ENCODE measurements around the gene PRKAG2.

DNA sequence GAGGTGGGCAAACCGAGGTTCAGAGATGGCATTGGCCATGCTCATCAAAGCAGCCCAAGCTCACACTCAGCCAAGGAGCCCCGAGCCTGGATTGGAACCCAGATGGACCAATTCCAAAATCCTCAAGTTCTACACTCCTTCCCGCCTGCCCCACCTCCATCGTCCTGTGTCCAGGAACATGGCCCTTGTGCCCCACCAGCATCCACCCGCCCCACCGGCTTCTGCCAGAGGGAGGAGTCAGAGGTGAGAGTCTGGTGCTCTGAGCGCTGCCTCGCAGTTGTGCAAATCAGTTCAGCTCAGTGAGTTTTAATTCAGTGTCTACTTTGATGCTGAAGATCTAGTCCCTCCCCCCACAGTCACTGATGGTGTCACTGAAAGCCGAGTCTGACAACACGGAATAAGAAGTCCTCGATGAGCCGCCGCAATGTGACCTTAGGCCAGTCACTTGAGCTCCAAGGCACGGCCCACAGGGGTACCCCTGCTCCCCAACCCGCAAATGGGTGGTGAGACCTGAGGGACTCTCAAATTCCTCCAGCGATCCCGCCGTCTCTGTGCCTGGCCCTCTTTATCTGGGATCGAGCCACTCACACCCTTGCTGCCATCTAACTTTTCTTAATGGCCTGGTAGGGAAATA lies 26.3 kb downstream of the PRKAG2 start:
- TF ChIP-seq POLR2AphosphoS5 (IDR thresholded peaks at IDR 0.05) = no peak
- TF ChIP-seq, protein P1, sequence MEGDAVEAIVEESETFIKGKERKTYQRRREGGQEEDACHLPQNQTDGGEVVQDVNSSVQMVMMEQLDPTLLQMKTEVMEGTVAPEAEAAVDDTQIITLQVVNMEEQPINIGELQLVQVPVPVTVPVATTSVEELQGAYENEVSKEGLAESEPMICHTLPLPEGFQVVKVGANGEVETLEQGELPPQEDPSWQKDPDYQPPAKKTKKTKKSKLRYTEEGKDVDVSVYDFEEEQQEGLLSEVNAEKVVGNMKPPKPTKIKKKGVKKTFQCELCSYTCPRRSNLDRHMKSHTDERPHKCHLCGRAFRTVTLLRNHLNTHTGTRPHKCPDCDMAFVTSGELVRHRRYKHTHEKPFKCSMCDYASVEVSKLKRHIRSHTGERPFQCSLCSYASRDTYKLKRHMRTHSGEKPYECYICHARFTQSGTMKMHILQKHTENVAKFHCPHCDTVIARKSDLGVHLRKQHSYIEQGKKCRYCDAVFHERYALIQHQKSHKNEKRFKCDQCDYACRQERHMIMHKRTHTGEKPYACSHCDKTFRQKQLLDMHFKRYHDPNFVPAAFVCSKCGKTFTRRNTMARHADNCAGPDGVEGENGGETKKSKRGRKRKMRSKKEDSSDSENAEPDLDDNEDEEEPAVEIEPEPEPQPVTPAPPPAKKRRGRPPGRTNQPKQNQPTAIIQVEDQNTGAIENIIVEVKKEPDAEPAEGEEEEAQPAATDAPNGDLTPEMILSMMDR (IDR thresholded peaks at IDR 0.05) = no peak
- no peak for TF ChIP-seq POLR2A (IDR thresholded peaks at IDR 0.05)
- no peak for TF ChIP-seq EP300 (IDR thresholded peaks at IDR 0.05)
